ENCODE measurements around the gene SASH1.
"Not testable (repeated sequence)": the region's sequence is repeated elsewhere in the genome, so short reads cannot be mapped to it uniquely, and the experiment has no call there.

SASH1 gene

GRCh38 chr6:148580442-148580841 is 237.8 kb downstream of the SASH1 start:
- DNase-seq (ENCODE audit: low read depth, low spot score) = no peak

GRCh38 chr6:148583631-148584030 is 241.0 kb downstream of the SASH1 start:
- DNase-seq (ENCODE audit: low read depth, low spot score) = no peak

- not testable (repeated sequence) for DNase-seq (ENCODE audit: low read depth, low spot score)
These were observed 243.0 kb downstream of the SASH1 start for GRCh38 chr6:148585641-148586040.

- no peak for DNase-seq (ENCODE audit: low read depth, low spot score)
These were observed 248.2 kb downstream of the SASH1 start for GRCh38 chr6:148590883-148591282.

GRCh38 chr6:148591656-148592055 is 249.0 kb downstream of the SASH1 start:
- no peak for DNase-seq (ENCODE audit: low read depth, low spot score)

- no peak for DNase-seq (ENCODE audit: low read depth, low spot score)
These were observed 250.6 kb downstream of the SASH1 start for GRCh38 chr6:148593130-148593812.

GRCh38 chr6:148593813-148594170 is 251.2 kb downstream of the SASH1 start:
- no peak for DNase-seq (ENCODE audit: low read depth, low spot score)

GRCh38 chr6:148595550-148595949 is 252.9 kb downstream of the SASH1 start:
- DNase-seq (ENCODE audit: low read depth, low spot score) = no peak

GRCh38 chr6:148596891-148597455 is 254.3 kb downstream of the SASH1 start:
- DNase-seq (ENCODE audit: low read depth, low spot score) = no peak

- no peak for DNase-seq (ENCODE audit: low read depth, low spot score)
These were observed 256.1 kb downstream of the SASH1 start for GRCh38 chr6:148598724-148599123.

GRCh38 chr6:148599967-148600426 is 257.4 kb downstream of the SASH1 start:
- no peak for DNase-seq (ENCODE audit: low read depth, low spot score)

All from brain pericyte (primary cell).